Suppressor macrophage treated with lipopolysaccharide for 1 hour (primary cell): ENCODE data around the gene SRGAP2B.
"Not testable (repeated sequence)": the region's sequence is repeated elsewhere in the genome, so short reads cannot be mapped to it uniquely, and the experiment has no call there.

Source experiments
- DNase-seq, 3 donors: peaks; one replicate each; pipeline ENCODE4 v3.0.0-alpha.2; 2020 to 2022

Gene SRGAP2B

GRCh38 chr1:144992915-144993314, 102.2 kb downstream of the SRGAP2B start:
- peak; percentile 14 to 30 (median 22) for DNase-seq

- not testable (repeated sequence) for DNase-seq
These were observed 104.5 kb downstream of the SRGAP2B start for GRCh38 chr1:144990611-144991010.

- DNase-seq: not testable (repeated sequence)
These were observed 108.0 kb downstream of the SRGAP2B start for GRCh38 chr1:144987131-144987530.

- DNase-seq: not testable (repeated sequence)
These were observed 108.8 kb downstream of the SRGAP2B start for GRCh38 chr1:144986171-144986860.

GRCh38 chr1:144985550-144986170, 109.5 kb downstream of the SRGAP2B start:
- DNase-seq: peak in 1 of 3 donors; percentile 7

- DNase-seq: not testable (repeated sequence)
These were observed 112.2 kb downstream of the SRGAP2B start for GRCh38 chr1:144982802-144983525.

GRCh38 chr1:144981157-144981556, 114.0 kb downstream of the SRGAP2B start:
- not testable (repeated sequence) for DNase-seq

- not testable (repeated sequence) for DNase-seq
These were observed 115.0 kb downstream of the SRGAP2B start for GRCh38 chr1:144979960-144980595.

GRCh38 chr1:144977856-144978255, 117.3 kb downstream of the SRGAP2B start:
- not testable (repeated sequence) for DNase-seq

- DNase-seq: not testable (repeated sequence)
These were observed 123.2 kb downstream of the SRGAP2B start for GRCh38 chr1:144971936-144972335.

GRCh38 chr1:144966488-144966887, 128.6 kb downstream of the SRGAP2B start:
- DNase-seq: not testable (repeated sequence)

GRCh38 chr1:144964765-144965164, 130.4 kb downstream of the SRGAP2B start:
- DNase-seq: not testable (repeated sequence)

- DNase-seq: not testable (repeated sequence)
These were observed 130.9 kb downstream of the SRGAP2B start for GRCh38 chr1:144964186-144964585.

GRCh38 chr1:144963571-144963970, 131.6 kb downstream of the SRGAP2B start:
- DNase-seq: not testable (repeated sequence)

- not testable (repeated sequence) for DNase-seq
These were observed 133.2 kb downstream of the SRGAP2B start for GRCh38 chr1:144961604-144962583.

- DNase-seq: not testable (repeated sequence)
These were observed 134.1 kb downstream of the SRGAP2B start for GRCh38 chr1:144960929-144961488.

- not testable (repeated sequence) for DNase-seq
These were observed 146.7 kb downstream of the SRGAP2B start for GRCh38 chr1:144948390-144948789.

GRCh38 chr1:144947495-144947894, 147.6 kb downstream of the SRGAP2B start:
- not testable (repeated sequence) for DNase-seq

- DNase-seq: not testable (repeated sequence)
These were observed 148.3 kb downstream of the SRGAP2B start for GRCh38 chr1:144946525-144947480.

GRCh38 chr1:144941710-144942109, 153.4 kb downstream of the SRGAP2B start:
- not testable (repeated sequence) for DNase-seq
